Fibroblast of mammary gland (primary cell): ENCODE measurements around the gene RGS2.

Experiments
- DNase-seq: peaks from one replicate; pipeline ENCODE4 v3.0.0-alpha.2; 2010; ENCODE audit warnings: low read depth
- H3K4me3 ChIP-seq: 2 replicates; pipeline ENCODE4 v1.5.1; 2011; ENCODE audit warnings: low read depth, mild to moderate bottlenecking, low read length, moderate library complexity; ENCODE audit not compliant: control insufficient read depth
- CTCF ChIP-seq: conservative IDR thresholded peaks from 2 replicates; pipeline ENCODE4 v1.5.1; 2011; ENCODE audit warnings: low read depth, low read length, inconsistent platforms; ENCODE audit not compliant: control insufficient read depth, insufficient read depth

Gene RGS2

GRCh38 chr1:192793983-192794767, 14.7 kb upstream of the RGS2 start:
- DNase-seq: no peak
- no peak for TF ChIP-seq CTCF

DNA sequence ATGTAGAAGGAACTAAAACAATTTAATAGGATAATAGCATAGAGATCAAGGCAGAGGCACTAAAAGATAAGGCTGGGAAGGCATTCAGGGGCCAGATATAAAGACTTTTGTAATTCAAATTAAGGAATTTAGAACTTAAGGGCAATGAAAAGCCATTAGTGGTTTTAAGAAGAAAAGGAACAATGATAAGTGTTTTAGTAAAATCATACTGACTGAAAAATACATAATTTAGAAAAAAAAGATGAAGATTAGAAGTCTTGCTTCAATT, 14.1 kb upstream of the RGS2 start:
- no peak for DNase-seq
- no peak overlapping the region for H3K4me3 ChIP-seq
- TF ChIP-seq CTCF: no peak

More at GRCh38 chr1:192793983-192794767, 14.7 kb upstream of the RGS2 start:
- no peak overlapping the region for H3K4me3 ChIP-seq

- H3K4me3 ChIP-seq: no peak overlapping the region
- no peak for TF ChIP-seq CTCF
- no peak for DNase-seq
Measured at GRCh38 chr1:192795916-192796618, 12.8 kb upstream of the RGS2 start.

DNA sequence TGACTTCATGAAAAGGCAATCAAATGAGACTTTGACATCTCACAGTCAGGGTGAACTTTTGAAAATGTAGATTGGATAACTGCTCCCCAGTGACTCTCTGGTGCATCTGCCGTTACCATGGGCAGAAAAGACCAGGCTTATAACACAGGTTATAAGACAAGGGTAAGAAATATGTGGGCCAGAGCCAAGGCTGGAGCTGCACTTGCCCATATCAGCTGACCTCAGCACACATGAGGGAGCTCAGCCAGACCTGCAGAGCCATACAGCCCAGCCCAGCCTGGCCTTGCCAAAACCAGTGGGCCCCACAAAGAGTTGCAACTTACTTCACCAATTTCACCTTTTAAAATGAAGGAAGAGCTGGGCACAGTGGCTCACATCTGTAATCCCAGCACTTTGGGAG, 11.7 kb upstream of the RGS2 start:
- no peak for TF ChIP-seq CTCF
- no peak for DNase-seq
- H3K4me3 ChIP-seq: no peak overlapping the region

- no peak for TF ChIP-seq CTCF
- no peak overlapping the region for H3K4me3 ChIP-seq
- no peak for DNase-seq
Measured at GRCh38 chr1:192797891-192798290, 10.9 kb upstream of the RGS2 start.

DNA sequence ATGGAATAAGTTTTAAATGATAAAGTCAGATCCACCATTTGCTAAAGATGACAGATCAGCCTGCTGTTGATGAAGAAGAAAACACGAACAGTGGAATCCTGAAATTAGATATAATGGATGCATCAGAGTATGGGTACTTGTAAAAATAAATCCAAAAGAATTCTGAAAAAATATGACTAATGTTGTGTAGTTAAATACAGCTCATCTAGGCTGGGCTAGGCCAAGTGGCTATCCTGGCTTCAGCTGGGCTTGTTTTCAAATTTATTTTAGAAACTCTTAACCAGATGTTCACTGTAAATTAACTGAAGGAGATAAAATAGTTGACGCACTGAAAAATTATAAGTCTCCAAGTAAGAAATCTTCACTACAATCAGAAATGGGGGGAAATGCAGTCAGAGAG, 7.4 kb upstream of the RGS2 start:
- no peak overlapping the region for H3K4me3 ChIP-seq
- no peak for TF ChIP-seq CTCF
- no peak for DNase-seq
